ENCODE data around the gene AP4E1.

GRCh38 chr15:50938525-50938924 is 30.0 kb downstream of the AP4E1 start:
- TF ChIP-seq CTCF (IDR thresholded peaks at IDR 0.05; ENCODE audit: insufficient read depth, low read length): no peak
- TF ChIP-seq POLR2AphosphoS5 (IDR thresholded peaks at IDR 0.05; ENCODE audit: low read depth): no peak
- TF ChIP-seq GABPA (IDR thresholded peaks at IDR 0.05; ENCODE audit: low read depth): no peak
- TF ChIP-seq REST (IDR thresholded peaks at IDR 0.05; ENCODE audit: insufficient replicate concordance, low read depth): no peak
